Kidney tubule cell (primary cell): ENCODE results near the gene SNX5.

ENCODE experiments used
- DNase-seq: peaks from one replicate; pipeline ENCODE4 v3.0.0-alpha.2; 2018; ENCODE audit warnings: low spot score

SNX5 gene

GRCh38 chr20:17968366-17969277 is at the start of gene SNX5, which contains the start of gene MGME1:
TSS of gene SNX5 (minus strand) at chr20:17968794. CDS start at chr20:17968425, 369 bp downstream.
TSS of gene MGME1 (plus strand) at chr20:17969018. CDS start at chr20:17969860, 842 bp downstream.
- DNase-seq, result peak; percentile 100

- no peak for DNase-seq
These were observed 49.5 kb upstream of the SNX5 start for GRCh38 chr20:18018100-18018499.

GRCh38 chr20:18016772-18017171 is 48.2 kb upstream of the SNX5 start:
- DNase-seq, result no peak

- no peak for DNase-seq
These were observed 45.8 kb upstream of the SNX5 start for GRCh38 chr20:18014411-18014810.

GRCh38 chr20:18012901-18013300 is 44.3 kb upstream of the SNX5 start:
- no peak for DNase-seq

- DNase-seq, result no peak
These were observed 43.5 kb upstream of the SNX5 start for GRCh38 chr20:18011951-18012645.

- peak; percentile 56 for DNase-seq
These were observed 42.9 kb upstream of the SNX5 start for GRCh38 chr20:18011482-18011881.

- DNase-seq, result no peak
These were observed 40.5 kb upstream of the SNX5 start for GRCh38 chr20:18009116-18009515.

- no peak for DNase-seq
These were observed 39.1 kb upstream of the SNX5 start for GRCh38 chr20:18007534-18008292.

GRCh38 chr20:18006684-18007083 is 38.1 kb upstream of the SNX5 start:
- no peak for DNase-seq

GRCh38 chr20:18005990-18006364 is 37.4 kb upstream of the SNX5 start:
- DNase-seq, result no peak

- peak; percentile 90 for DNase-seq
These were observed 36.8 kb upstream of the SNX5 start for GRCh38 chr20:18005170-18005989.

- DNase-seq, result no peak
These were observed 35.9 kb upstream of the SNX5 start for GRCh38 chr20:18004384-18005031.

- no peak for DNase-seq
These were observed 35.3 kb upstream of the SNX5 start for GRCh38 chr20:18003897-18004296.

GRCh38 chr20:18001131-18001921 is 32.7 kb upstream of the SNX5 start:
- peak; percentile 69 for DNase-seq

GRCh38 chr20:17999566-17999965 is 31.0 kb upstream of the SNX5 start:
- no peak for DNase-seq

- no peak for DNase-seq
These were observed 29.9 kb upstream of the SNX5 start for GRCh38 chr20:17998446-17998845.

GRCh38 chr20:17995967-17996819 is 27.6 kb upstream of the SNX5 start:
- peak; percentile 64 for DNase-seq

GRCh38 chr20:17993546-17993945 is 25.0 kb upstream of the SNX5 start:
- DNase-seq, result no peak
